ENCODE measurements around the gene EBLN1. TPM values are rescaled to one million over a fixed set of nuclear protein-coding genes. Genes with fewer than 3 reads are reported as not detected.
A peak's percentile ranks its signal among the peaks of the same experiment; 100 is the strongest.

Gene EBLN1
- total RNA-seq, 4 donors from 2014 or later = not detected

DNA sequence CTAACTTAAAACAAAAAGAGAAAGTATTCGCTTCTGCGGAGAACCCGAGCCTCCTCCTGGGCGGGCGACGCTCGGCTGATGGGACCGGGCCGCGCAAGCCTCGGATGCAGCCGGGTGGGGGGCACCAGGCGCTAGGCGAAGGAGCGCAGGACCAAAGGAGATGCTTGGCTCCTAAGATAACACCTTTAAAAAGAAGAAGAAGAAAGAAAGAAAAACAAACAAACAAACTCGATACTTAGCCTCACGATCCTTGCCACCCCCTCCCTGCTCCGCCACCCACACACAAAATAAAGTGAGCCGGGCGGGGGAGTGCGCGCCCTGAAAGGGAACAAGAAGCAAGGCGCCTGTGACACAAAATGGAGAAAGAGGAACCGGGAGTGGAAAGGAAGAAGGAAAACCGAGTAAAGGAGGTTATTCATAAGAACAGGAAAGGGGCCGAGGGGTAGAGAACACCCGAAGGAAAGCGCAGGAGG is 34.0 kb upstream of the EBLN1 start:
- TF ChIP-seq POLR2A (IDR thresholded peaks at IDR 0.05) (peak; percentile 46), POLR2AphosphoS5 (IDR thresholded peaks at IDR 0.05) (no peak), EP300 (IDR thresholded peaks at IDR 0.05; ENCODE audit: low read depth) (no peak), CTCF (IDR thresholded peaks at IDR 0.05) (no peak)
- intact Hi-C loops (cut with DNase I; ENCODE audit: low total_unique reads) = loop anchor here (10.0 kb wide), 1 partner anchor 247 kb away; the partner anchor contains the start of gene DNAJC1
- H3K9me3 ChIP-seq = no peaks in the 10 kb centered on the region
- whole genome bisulfite sequencing, 2 donors (ENCODE audit: low coverage in 1 of 2) = 0 to 1% methylated on average over 26 to 28 of the region's 28 CpGs
- in situ Hi-C loops (cut with MboI; ENCODE audit: low pct_ligation_motif_present in 1 of 4, low pct_unique_long_range_greater_than_20kb in 1 of 4, low sequenced_read_pairs in 3 of 4) = loop anchor here in 2 of 4 donors (25.0 kb wide), 1 partner anchor 736 kb away; no protein-coding TSS in a partner anchor
- no peaks in the 10 kb centered on the region for H3K36me3 ChIP-seq
- H3K4me1 ChIP-seq = peaks cover 0 to 26% (median 4%) of the 10 kb centered on the region in 4 donors
- H3K4me3 ChIP-seq = peak overlapping the region; percentile 28 to 92 (median 60)
- DNase-seq = peak; percentile 55
- H3K27me3 ChIP-seq = peaks cover 49% of the 10 kb centered on the region
- H3K27ac ChIP-seq = peak overlapping the region; percentile 83 to 96 (median 90)

DNA sequence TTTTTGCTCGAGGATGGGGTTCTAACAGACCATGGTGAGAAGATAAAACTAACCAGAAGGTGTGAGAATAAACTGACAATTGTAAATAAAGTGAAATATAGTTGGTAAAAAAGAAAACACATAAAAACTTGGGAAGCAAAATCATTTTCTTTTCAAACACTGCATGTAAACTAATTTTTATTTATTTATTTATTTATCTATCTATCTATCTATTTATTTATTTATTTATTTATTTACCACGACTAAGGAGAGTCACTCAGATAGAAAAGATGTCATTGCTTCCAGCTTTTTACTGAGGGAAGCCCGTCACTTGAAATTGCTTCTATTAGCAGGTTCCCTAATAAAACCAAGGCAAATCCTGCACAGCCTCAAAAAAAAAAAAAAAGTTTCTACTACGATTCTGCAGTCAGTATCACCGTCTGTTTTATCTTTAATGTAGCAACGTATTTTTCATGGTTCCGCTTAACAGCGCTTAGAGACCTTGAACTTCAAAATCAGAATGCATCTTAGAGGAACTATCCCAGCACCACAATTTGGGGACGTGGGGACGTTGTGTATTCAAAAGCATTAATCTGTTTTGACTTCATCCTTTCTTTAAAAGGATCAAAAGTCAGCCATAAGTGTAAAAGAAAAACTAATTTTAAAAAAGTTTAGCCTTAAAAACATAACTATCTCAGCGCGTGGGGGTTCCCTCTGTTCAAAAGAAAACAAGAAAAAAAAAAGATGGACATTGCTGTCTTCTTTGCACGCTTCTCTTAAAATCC is 33.3 kb upstream of the EBLN1 start:
- no peak for TF ChIP-seq EP300 (IDR thresholded peaks at IDR 0.05; ENCODE audit: low read depth)
- no peak for TF ChIP-seq POLR2AphosphoS5 (IDR thresholded peaks at IDR 0.05)
- no peak for TF ChIP-seq POLR2A (IDR thresholded peaks at IDR 0.05)
- no peak for TF ChIP-seq CTCF (IDR thresholded peaks at IDR 0.05)
- H3K27ac ChIP-seq = peak overlapping the region; percentile 83 to 96 (median 90)
- H3K36me3 ChIP-seq = no peaks in the 10 kb centered on the region
- peaks cover 0 to 26% (median 4%) of the 10 kb centered on the region in 4 donors for H3K4me1 ChIP-seq
- no peak for DNase-seq
- in situ Hi-C loops (cut with MboI; ENCODE audit: low pct_ligation_motif_present in 1 of 4, low pct_unique_long_range_greater_than_20kb in 1 of 4, low sequenced_read_pairs in 3 of 4) (loop anchor here in 2 of 4 donors (25.0 kb wide), 1 partner anchor 736 kb away; no protein-coding TSS in a partner anchor), intact Hi-C loops (cut with DNase I; ENCODE audit: low total_unique reads) (loop anchor here (10.0 kb wide), 1 partner anchor 246 kb away; the partner anchor contains the start of gene DNAJC1)
- 17 to 18% methylated on average over 13 of the region's 13 CpGs for WGBS, 2 donors (ENCODE audit: low coverage in 1 of 2)
- peak overlapping the region; percentile 28 to 92 (median 60) for H3K4me3 ChIP-seq
- peaks cover 48% of the 10 kb centered on the region for H3K27me3 ChIP-seq
- H3K9me3 ChIP-seq = no peaks in the 10 kb centered on the region

- H3K9me3 ChIP-seq = no peaks in the 10 kb centered on the region
- intact Hi-C loops (cut with DNase I; ENCODE audit: low total_unique reads) = no loop called here
- H3K4me1 ChIP-seq = peaks cover 0 to 21% (median 0%) of the 10 kb centered on the region in 4 donors
- no peak overlapping the region for H3K27ac ChIP-seq
- DNase-seq = no peak
- in situ Hi-C loops (cut with MboI; ENCODE audit: low pct_ligation_motif_present in 1 of 4, low pct_unique_long_range_greater_than_20kb in 1 of 4, low sequenced_read_pairs in 3 of 4) = loop anchor here in 1 of 4 donors (10.0 kb wide), 1 partner anchor 67 kb away; the partner anchor contains the start of gene COMMD3
- no peak for TF ChIP-seq POLR2A (IDR thresholded peaks at IDR 0.05)
- H3K27me3 ChIP-seq = peaks cover 28% of the 10 kb centered on the region
- no peak overlapping the region for H3K4me3 ChIP-seq
- no peaks in the 10 kb centered on the region for H3K36me3 ChIP-seq
- 66 to 92% methylated on average over 2 of the region's 2 CpGs for WGBS, 2 donors (ENCODE audit: low coverage in 1 of 2)
These were observed 29.8 kb upstream of the EBLN1 start for GRCh38 chr10:22247636-22248035.

- in situ Hi-C loops (cut with MboI; ENCODE audit: low pct_ligation_motif_present in 1 of 4, low pct_unique_long_range_greater_than_20kb in 1 of 4, low sequenced_read_pairs in 3 of 4) = loop anchor here in 1 of 4 donors (10.0 kb wide), 1 partner anchor 68 kb away; the partner anchor contains the start of gene COMMD3
- no peaks in the 10 kb centered on the region for H3K36me3 ChIP-seq
- 73 to 88% methylated on average over 1 to 3 of the region's 3 CpGs for WGBS, 2 donors (ENCODE audit: low coverage in 1 of 2)
These were observed 29.0 kb upstream of the EBLN1 start for GRCh38 chr10:22246680-22247391.

More at GRCh38 chr10:22246680-22247391, 29.0 kb upstream of the EBLN1 start:
- DNase-seq = no peak
- H3K4me1 ChIP-seq = peaks cover 0 to 17% (median 0%) of the 10 kb centered on the region in 4 donors
- no peaks in the 10 kb centered on the region for H3K9me3 ChIP-seq
- TF ChIP-seq POLR2AphosphoS5 (IDR thresholded peaks at IDR 0.05) (no peak), EP300 (IDR thresholded peaks at IDR 0.05; ENCODE audit: low read depth) (no peak), CTCF (IDR thresholded peaks at IDR 0.05) (no peak), POLR2A (IDR thresholded peaks at IDR 0.05) (no peak)
- no peak overlapping the region for H3K27ac ChIP-seq
- H3K27me3 ChIP-seq = peaks cover 24% of the 10 kb centered on the region
- intact Hi-C loops (cut with DNase I; ENCODE audit: low total_unique reads) = no loop called here
- no peak overlapping the region for H3K4me3 ChIP-seq

All from transverse colon (tissue), 4 donors.